Hippocampal formation (tissue), 2 donors: Measurements from ENCODE around the gene PSME4.
"Not testable (repeated sequence)": the region's sequence is repeated elsewhere in the genome, so short reads cannot be mapped to it uniquely, and the experiment has no call there.

Experiments used
- DNase-seq, 2 donors: peaks; one replicate each; lab custom pipeline; 2025; lab: John Stamatoyannopoulos, UW

Gene PSME4

GRCh38 chr2:53842891-53843290 is 127.9 kb downstream of the PSME4 start:
- DNase-seq: no peak

- DNase-seq: not testable (repeated sequence)
Measured at GRCh38 chr2:53841651-53842050, 129.1 kb downstream of the PSME4 start.

GRCh38 chr2:53840580-53840979 is 130.2 kb downstream of the PSME4 start:
- no peak for DNase-seq

GRCh38 chr2:53829980-53830290 is 140.9 kb downstream of the PSME4 start:
- not testable (repeated sequence) for DNase-seq

- peak in 1 of 2 donors; percentile 14 for DNase-seq
Measured at GRCh38 chr2:53829273-53829979, 141.4 kb downstream of the PSME4 start.

- no peak for DNase-seq
Measured at GRCh38 chr2:53828331-53828730, 142.5 kb downstream of the PSME4 start.

GRCh38 chr2:53827398-53828175 is 143.2 kb downstream of the PSME4 start:
- DNase-seq: peak in 1 of 2 donors; percentile 42

GRCh38 chr2:53826587-53827397 is 144.0 kb downstream of the PSME4 start:
- DNase-seq: peak in 1 of 2 donors; percentile 79

GRCh38 chr2:53826030-53826410 is 144.8 kb downstream of the PSME4 start:
- peak in 1 of 2 donors; percentile 54 for DNase-seq

GRCh38 chr2:53823639-53824038 is 147.2 kb downstream of the PSME4 start:
- DNase-seq: not testable (repeated sequence)

- no peak for DNase-seq
Measured at GRCh38 chr2:53821810-53822209, 149.0 kb downstream of the PSME4 start.

GRCh38 chr2:53820711-53821110 is 150.1 kb downstream of the PSME4 start:
- DNase-seq: no peak

GRCh38 chr2:53820048-53820447 is 150.7 kb downstream of the PSME4 start:
- no peak for DNase-seq

GRCh38 chr2:53819634-53820033 is 151.2 kb downstream of the PSME4 start:
- DNase-seq: no peak

- no peak for DNase-seq
Measured at GRCh38 chr2:53818854-53819435, 151.8 kb downstream of the PSME4 start.
